Esophagus squamous epithelium (tissue), 4 donors: ENCODE results near the gene TLE6.

Experiments
- CTCF ChIP-seq, 6 experiments: fragments of 450-650 bp in 4 of 6; fragments of 200-600 bp in 2 of 6; sonication (generic) in 2 of 6; IDR thresholded peaks; one replicate each; pipeline ENCODE4 v1.5.1; 2016 to 2019; ENCODE audit warnings: antibody characterized with exemption in 6 of 6, mild to moderate bottlenecking in 4 of 6, moderate library complexity in 4 of 6
- POLR2A ChIP-seq, 4 donors: fragments of 450-650 bp; IDR thresholded peaks; one replicate each; pipeline ENCODE4 v1.6.1; 2017; ENCODE audit warnings: antibody characterized with exemption in 4 of 4, mild to moderate bottlenecking in 4 of 4, moderate library complexity in 3 of 4

- TF ChIP-seq POLR2A (IDR thresholded peaks at IDR 0.05) (no peak), CTCF (IDR thresholded peaks at IDR 0.05) (no peak)
Observed at GRCh38 chr19:3027981-3028304, 50.6 kb downstream of the TLE6 start.
